Uterus (tissue), 2 donors: ENCODE measurements around the gene CYP1A2.

ENCODE experiments used
- CTCF ChIP-seq, 4 experiments: fragments of 200-600 bp in 2 of 4; fragments of 450-650 bp in 2 of 4; sonication (generic) in 2 of 4; IDR thresholded peaks; one replicate each; pipeline ENCODE4 v1.5.1; 2016 to 2019; ENCODE audit warnings: antibody characterized with exemption in 4 of 4, mild to moderate bottlenecking in 2 of 4, moderate library complexity in 1 of 4
- POLR2A ChIP-seq, 2 donors: fragments of 450-650 bp; IDR thresholded peaks; one replicate each; pipeline ENCODE4 v1.6.1; 2016; ENCODE audit warnings: antibody characterized with exemption in 2 of 2, mild to moderate bottlenecking in 1 of 2, moderate library complexity in 1 of 2

GRCh38 chr15:74768099-74768770 is 19.6 kb downstream of the CYP1A2 start:
- TF ChIP-seq CTCF (IDR thresholded peaks at IDR 0.05) (no peak), POLR2A (IDR thresholded peaks at IDR 0.05) (no peak)
